Stimulated activated CD8-positive, alpha-beta memory T cell treated with anti-CD3 and anti-CD28 coated beads, Interleukin-2, amount 100 ng/mL, for 1 hour (primary cell): ENCODE measurements around the gene IL21.
"Not testable (repeated sequence)": the region's sequence is repeated elsewhere in the genome, so short reads cannot be mapped to it uniquely, and the experiment has no call there.

Experiments
- DNase-seq, 2 donors: peaks; one replicate each; pipeline ENCODE4 v3.0.0-alpha.2; 2020; ENCODE audit warnings: low read depth in 2 of 2

Gene IL21

DNA sequence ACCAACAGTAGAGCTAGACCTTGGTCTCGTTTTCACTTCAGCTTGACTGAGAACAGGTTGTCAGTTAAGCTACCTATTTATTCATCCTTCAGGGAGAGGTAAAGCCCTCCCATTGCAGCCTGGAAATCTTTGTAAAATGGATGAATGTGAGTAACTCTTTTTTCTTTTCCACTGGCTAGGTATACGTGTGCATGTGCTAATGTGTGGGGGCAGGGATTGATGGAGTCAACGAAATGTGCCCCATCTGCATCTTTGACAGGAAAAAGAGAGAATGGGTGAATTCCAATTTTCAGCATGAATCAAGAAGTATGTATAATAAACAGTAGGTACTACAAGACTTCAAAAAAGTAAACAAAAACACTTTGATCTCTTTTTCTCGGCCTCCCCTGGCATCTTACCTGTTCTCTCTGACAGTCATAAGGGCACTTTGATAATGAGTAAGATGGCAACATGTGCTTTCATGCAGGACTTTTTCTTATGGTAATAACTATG is at the start of gene IL21:
TSS of gene IL21 (minus strand) at position 51 of the 492 bp plus-strand sequence. CDS start 55 bp downstream, outside the sequence.
- no peak for DNase-seq

DNA sequence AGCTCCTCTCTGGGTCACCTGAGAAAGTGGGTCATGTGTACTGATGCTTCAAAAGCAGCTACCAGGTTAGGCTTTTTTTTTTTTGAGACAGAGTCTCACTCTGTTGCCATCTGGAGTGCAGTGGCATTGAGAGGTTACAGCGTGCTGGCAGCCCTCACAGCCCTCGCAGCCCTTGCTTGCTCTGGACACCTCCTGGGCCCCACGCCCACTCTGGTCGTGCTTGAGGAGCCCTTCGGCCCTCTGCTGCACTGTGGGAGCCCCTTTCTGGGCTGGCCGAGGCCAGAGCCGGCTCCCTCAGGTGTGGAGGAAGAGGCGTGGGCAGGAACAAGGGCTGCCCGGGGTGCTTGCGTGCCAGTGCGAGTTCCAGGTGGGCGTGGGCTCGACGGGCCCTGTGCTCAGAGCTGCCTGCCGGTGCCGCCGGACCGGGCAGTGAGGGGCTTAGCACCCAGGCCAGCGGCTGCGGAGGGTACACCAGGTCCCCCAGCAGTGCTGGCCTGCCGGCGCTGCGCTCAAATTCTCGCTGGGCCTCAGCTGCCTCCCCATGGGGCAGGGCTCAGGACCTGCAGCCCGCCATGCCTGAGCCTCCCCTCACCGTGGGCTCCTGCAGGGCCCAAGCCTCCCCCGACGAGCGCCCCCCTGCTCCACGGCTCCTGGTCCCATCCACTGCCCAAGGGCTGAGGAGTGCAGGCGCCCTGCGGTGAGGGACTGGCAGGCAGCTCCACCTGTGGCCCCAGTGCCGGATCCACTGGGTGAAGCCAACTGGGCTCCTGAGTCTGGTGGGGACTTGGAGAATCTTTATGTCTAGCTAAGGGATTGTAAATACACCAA is 49.3 kb upstream of the IL21 start:
- DNase-seq: no peak

DNA sequence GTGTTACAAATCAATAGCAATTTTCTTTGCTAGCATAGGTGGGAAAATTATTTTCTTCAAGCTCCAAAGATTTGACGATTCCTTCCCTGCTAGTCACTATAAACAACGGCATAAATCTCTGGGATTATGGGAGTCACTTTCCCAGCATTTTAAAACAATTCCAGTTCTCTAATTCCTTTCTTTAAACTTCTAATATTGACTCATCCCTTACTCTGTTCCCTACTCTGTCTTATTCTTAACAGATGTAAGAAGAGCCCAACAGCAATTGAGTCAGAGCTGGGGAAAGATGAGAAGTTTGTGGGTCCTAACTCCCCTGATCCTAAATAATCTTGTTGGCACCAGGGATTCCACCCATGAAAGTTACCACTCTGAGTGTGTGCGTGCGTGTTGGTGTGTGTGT is 47.4 kb upstream of the IL21 start:
- DNase-seq: no peak

DNA sequence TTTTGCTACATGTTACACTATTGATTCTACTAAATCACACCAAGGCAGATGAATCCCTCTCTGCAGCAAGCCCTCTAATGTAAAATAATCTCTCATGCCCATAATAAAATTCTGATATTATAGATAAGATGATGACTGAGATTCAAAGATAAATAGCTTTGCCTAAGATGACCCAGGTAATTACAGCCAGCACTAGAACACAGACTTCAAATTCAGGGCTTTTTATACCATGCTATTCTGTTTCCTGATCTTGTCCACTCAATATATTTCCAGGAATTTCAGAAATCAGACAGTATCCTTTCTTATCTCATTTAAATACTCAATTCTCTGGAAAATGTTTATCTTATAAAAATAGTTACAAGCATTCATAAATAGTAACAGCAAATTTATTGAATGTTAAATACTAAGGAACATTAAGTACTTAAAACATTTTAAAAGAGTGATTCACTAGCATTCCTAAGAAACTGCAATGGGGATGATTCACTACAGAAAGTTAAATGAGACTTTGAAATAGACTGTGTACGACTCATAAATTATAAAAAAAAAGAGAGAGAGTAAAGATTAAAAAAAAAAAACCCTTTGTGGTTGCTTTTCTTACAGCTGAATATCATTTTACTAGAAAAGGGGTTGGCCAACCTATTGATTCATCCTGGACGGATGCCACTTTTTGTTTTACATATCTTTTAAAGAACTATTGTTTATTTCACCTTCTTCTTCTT is 45.8 kb upstream of the IL21 start:
- no peak for DNase-seq

DNA sequence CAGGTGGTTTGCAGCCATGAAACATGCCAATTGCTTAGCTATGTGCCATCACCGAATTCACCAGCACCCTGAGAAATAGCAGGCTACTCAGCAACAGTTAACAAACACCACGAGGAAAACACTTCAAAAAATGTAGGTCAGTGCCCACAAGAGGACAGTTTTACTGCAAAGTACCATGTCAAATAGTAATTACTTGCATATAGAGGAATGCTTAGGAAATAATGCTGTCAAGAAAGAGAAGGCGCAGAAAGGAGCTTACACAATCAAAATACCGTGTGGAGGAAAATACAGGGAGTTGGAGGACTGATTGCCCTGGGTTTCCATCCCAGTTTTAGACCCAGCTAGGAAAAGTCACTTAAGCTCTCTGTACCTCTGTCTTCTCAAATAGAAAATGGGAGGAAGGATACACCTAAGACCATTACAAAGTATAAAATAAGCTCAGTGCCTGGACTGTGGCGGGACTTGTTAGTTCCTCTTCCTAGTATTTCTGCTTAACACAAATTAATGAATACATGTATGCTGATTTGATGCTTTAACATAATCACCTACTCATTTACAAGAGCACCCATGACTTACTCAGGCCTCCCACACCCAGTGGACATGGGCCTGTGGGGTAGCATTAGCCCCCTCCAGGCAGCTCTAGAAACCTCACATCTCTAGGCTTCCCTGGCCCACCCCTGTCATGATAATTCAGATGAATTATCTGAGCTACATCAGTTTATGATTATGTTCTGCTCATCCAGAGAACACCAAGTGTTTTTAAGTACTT is 44.5 kb upstream of the IL21 start:
- DNase-seq: no peak

DNA sequence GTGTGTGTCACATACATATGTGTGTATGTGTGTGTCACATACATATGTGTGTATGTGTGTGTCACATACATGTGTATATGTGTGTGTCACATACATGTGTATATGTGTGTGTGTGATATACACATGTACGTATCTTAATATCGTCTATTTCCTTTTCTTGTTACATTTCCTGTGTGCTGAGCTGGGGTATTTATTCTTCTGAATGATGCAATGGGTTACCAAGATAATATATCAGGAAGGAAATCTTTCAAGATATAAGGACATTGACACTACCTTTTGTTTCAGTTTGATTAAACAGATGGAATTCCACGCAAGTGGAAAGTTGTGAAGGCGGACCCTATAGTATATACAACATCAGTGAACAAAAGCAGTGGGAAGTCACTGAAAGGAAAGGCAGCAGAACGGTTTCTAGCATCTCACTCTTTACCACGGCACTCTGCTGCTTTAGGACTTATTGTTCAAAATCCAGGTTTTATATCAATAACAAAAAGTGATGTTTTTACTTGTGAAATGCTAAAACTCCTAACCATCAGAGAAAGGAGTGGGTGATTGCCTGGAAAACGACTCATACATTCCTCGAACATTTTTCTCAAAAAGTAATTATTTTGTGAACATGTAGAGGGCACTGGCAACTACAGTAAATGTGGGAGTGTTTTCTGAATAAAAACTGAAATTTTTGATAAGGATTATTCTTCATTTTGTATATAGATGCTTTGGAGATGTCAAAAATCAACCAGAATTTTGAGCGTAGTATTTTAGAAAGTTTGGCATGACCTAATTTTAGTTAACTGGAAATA is 43.1 kb upstream of the IL21 start:
- no peak for DNase-seq

DNA sequence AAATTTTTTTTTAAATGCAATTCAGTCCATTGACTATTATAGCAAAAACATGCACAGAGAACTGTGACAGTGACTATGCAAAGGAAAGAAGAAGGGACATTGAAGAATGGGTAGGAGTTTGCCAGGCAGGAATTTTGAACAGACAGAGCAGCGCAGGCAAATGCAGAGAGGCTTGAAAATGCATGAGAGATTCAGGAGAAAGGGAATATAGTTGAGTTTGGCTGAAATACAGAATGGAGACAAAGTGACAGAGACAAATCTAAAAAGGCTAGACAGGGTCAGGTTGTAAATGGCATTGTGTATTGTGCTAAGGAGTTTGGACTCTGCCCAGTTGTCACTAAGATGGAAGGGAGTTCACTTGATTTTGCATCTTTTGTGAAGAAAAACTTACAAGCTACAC is 42.4 kb upstream of the IL21 start:
- DNase-seq: no peak

DNA sequence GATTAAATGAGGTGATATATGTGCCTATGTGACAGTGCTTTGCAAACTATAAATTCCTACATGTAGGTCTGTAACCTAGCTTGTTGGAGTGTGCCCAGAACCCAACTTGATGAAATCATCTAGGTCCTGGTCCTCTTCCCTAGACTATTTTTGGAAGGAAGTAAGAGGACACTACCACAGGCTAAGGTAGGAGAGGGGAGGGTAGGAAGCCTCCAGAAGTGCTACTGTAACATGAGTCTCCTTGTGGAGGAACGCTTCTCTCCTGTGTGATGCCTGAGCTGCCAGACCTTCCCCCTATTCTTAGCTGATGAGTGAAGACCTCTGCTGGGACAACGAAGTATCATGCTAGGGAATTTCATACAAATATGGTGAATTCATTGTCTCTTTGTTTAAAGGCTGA is 41.8 kb upstream of the IL21 start:
- DNase-seq: no peak

DNA sequence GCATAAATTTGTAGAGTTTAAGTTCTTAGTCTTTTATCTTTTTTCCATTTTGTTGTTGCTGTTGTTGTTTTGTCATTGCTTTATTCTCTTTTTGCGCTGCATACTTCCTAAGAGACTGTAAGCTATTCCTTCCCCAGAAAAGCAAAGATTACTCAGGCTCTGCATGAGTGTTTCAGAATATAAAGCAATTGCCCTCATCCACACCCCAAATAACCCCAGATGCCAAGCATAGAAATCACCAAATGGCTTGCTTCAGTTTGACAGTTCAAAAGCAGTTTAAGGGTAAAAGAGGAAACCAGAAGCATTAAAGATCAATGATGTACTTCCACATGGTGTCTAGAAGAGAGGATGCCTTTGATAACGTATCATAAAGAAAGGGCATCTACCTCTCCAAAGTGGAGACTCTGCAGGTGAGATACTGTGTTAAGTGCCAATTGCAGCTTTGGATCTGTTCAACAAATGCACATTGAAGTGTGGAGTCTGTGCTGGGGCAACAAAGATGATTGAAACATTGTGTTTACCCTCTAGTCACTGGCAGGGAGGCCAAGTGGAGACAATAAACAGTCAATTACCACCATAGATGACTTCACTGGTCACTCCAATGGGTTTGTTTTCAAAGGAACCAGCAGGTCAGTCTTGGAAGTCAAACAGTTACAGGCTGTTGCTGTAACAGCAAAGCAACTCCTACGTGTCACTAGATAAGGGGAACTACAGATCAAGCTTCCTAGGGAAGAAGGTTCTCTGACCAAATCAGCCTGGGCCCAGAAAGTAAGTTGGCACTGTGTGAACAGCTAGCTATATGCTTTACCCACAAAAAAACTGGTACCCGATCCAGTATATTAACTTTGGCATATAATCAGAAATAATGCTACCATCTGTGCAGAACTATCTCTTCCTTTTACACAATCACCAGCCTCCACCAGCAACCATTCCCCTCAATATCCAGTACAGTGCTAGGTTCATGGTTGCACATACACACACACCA is 40.6 kb upstream of the IL21 start:
- DNase-seq: no peak

DNA sequence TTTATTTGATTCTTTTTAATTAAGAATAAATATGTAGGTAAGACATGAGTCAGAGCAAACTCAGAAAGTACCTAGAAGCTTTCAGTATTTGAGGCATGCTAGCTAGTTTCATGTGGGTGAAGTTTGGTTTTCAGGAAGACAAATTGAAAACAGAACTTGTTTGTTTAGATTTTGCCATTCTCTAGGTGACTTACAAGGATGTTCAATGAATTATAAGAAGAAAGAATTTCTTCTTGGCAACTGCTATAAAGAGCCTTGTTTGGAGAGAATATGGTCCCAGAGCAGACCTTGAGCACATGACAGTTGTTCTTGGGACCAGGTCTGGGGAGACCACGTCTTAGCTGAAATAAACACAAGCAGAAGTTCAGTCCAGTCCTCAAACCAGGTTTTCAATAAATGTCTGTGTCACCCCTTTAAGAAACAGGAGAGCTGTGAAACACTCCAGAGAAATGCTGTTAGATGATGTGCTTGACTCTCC is 38.0 kb upstream of the IL21 start:
- DNase-seq: no peak

DNA sequence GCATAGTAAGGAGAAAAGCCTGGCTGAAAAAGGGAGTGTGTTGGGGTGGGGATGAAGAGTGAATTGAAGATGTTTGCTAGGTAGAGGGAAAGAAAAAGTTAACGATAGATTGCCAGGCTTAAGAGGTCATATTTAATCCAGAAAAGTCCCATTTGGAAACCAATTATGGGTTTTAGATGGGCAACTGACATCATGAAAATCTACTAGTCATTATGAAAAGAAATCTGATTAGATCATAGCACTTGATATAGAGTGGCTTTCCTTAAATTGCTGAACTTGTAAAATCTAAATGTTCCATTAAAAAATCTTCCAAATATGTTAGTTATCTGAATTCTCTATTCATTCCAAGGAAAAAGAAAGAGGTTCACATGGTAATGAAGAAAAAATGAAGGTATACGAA is 37.5 kb upstream of the IL21 start:
- no peak for DNase-seq

DNA sequence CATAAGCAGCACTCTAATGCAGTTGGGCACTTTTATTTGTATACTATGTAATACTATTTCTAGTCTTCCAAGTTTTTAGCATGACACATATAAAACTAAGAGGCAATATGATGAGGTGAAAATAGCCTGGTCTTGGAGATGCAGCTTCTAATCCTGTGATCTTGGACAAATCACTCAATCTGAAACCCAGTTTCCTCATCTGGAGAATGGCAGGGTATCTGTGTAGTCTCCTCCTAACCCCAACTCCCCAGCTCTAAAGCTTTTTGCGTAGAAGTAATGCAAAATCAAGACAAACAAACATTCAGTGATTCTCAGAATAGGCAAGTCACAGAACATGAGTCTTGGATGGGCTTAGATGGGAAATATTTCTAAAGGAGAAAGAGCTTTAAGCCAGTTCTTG is 36.7 kb upstream of the IL21 start:
- no peak for DNase-seq

DNA sequence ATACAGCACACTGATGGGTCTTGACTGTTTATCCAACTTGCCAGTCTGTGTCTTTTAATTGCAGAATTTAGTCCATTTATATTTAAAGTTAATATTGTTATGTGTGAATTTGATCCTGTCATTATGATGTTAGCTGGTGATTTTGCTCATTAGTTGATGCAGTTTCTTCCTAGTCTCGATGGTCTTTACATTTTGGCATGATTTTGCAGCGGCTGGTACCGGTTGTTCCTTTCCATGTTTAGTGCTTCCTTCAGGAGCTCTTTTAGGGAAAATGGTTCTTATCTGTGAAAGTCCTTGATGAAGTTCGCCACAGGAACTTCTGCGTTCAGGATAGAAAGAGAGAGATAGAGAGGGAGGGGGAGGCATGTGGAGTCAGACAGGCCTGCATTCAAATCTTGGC is 35.7 kb upstream of the IL21 start:
- DNase-seq: not testable (repeated sequence)

DNA sequence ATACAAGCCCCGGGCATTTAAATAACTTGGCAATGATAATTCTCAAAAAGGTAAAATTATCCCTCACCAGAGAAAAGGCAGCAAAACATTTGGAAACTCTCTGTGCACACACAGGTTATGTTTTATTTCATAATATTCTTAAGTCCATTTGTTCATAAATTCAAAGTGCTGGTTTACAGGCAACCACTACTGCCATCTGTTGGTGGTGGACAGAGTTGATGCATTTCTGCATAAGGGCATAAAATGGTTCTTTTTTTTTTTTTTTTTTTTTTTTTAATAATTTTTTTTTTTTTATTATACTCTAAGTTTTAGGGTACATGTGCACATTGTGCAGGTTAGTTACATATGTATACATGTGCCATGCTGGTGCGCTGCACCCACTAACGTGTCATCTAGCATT is 31.5 kb upstream of the IL21 start:
- DNase-seq: peak in 1 of 2 donors; percentile 10

DNA sequence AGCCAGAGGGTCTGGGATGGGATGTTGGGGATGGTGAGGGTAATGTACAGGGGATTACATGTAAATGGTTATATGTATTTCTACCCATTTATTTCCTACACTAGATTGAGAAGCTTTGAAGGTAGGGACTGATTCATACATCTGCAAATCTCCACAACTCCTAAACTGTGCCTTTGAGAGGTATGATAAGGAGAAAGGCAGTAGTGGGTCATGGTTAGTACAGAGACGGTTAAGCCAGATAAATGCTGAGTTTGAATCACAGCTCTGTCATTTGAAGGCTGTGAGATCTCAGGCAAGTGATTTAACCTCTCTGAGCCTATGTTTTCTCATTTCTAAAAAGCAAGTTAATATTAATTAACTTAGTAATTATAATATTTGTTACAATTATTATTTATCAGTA is 29.3 kb upstream of the IL21 start:
- DNase-seq: no peak

DNA sequence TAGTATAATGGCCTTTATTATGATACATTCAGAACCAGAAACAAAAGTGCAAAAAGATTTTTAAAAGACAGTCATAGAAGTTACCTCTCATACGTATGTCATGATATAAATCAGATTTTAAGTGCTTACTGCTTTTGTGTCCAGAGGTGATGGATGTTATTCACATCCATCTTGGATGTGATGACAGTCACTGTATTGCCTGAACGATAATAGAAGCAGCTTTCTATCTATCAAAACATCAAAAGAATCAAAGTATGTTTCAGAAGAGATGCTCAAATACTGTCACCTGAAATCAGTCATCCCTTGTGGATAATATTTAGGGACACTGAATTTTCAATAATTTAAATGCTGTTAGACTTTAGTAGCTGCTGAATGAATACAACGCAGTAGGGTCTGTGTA is 26.8 kb upstream of the IL21 start:
- DNase-seq: no peak

DNA sequence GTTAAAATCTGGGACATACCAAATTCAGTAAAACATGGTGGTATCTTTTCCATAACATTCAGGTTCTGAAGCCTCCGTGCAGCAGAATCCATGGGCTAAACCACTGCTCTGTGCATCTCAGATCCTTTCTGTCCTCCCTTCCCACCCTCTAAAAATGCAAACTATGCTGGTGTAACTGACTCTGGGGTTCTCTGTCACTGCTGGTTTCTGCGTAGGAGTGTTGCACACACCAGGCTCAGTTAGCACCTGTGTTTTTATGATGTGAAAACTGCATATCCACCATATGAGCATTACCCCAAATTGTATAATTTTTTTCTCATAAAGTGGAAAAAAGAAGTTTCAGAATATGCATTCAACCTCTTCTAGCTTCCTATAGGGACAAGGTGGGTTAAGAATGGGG is 22.4 kb upstream of the IL21 start:
- no peak for DNase-seq

DNA sequence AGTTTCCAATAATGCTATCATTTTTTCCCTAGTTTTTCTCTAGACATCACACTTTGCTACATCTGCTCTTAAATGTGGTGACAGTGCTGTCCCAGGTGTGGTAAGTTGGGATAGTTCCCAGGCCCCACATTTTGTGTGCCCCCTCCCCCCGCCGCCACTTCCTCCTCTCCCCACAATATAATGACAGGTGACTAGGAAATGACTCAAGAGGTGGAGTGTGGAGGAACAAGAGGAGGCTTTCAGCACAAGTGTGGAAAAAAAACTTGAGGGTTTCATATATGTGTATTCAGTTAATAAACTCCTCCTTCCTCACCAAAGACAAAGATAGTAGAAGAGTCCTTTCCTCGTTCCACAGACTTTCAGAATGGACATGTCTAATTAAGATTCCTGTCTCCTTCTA is 18.3 kb upstream of the IL21 start:
- no peak for DNase-seq

DNA sequence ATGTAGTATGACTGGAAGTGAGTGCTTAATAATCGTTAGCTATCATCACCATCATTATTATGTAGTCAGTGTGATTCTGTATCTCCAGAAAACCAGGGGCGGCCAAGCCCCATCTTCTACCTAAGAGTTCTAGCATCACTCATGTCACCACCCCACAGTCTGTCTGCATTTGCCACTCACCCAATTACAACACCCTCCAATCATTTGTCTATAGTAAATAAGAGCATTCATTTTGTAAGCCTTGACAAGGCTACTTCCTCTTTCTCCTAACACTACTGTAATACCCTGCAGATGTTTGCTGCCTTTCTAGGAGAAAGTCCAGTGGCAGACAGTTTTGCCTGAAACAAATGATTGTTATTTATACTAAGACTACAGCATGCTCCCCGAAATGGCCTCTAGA is 15.8 kb upstream of the IL21 start:
- DNase-seq: no peak

DNA sequence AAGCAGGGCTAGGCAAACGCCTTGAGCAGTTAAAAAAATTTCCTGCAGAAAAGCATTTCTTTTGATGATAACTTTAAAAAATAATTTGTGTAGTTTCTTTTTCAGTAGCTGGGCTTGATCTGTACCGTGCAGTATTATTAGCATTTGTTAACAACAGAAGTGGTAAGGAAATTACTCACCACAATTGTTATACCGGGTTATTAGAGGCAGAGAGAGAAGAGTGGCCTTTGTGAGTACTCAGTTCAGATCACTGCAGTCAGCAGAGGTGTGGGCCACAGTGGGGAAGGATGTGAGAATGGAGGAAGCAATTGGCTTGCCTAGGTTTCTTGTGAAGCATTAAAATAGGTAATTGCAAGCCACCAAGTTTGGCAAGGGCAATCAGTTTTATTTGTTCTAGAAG is 14.3 kb upstream of the IL21 start:
- no peak for DNase-seq
